Psoas muscle (tissue), 8 donors: ENCODE measurements around the gene VSIR. TPM values are rescaled to one million over a fixed set of nuclear protein-coding genes. Genes with fewer than 3 reads are reported as not detected.

Experiments used
- ATAC-seq, 4 donors: fragments of 200-7000 bp; cut with Tn5 transposase; one replicate each; pipeline ENCODE4 v1.9.1; 2020; ENCODE audit warnings: moderate library complexity in 3 of 4, mild to moderate bottlenecking in 2 of 4
- DNase-seq, 2 donors: peaks; one replicate each; pipeline ENCODE4 v3.0.0-alpha.2; 2020
- H3K27ac ChIP-seq: fragments of 200-600 bp; one replicate; pipeline ENCODE4 v1.8.0; 2022
- H3K27me3 ChIP-seq, 3 donors: fragments of 200-600 bp in 1 of 3; one replicate each; pipeline versions ENCODE4 v1.6.1 to v1.8.0; 2013 to 2022; ENCODE audit warnings: low read length in 2 of 3, mild to moderate bottlenecking in 2 of 3, moderate library complexity in 1 of 3; ENCODE audit not compliant: insufficient read depth in 3 of 3
- H3K36me3 ChIP-seq, 2 donors: fragments of 200-600 bp in 1 of 2; one replicate each; pipeline versions ENCODE4 v1.6.1 to v1.8.0; 2013 to 2022; ENCODE audit warnings: low read depth in 1 of 2, mild to moderate bottlenecking in 1 of 2, moderate library complexity in 1 of 2; ENCODE audit not compliant: insufficient read depth in 1 of 2
- H3K4me1 ChIP-seq: fragments of 200-600 bp; one replicate; pipeline ENCODE4 v1.8.0; 2022
- H3K4me3 ChIP-seq: fragments of 200-600 bp; one replicate; pipeline ENCODE4 v1.8.0; 2022; ENCODE audit warnings: mild to moderate bottlenecking
- H3K9me3 ChIP-seq: fragments of 200-600 bp; one replicate; pipeline ENCODE4 v1.8.0; 2022
- CTCF ChIP-seq: fragments of 200-600 bp; IDR thresholded peaks from one replicate; pipeline ENCODE4 v1.8.0; 2022; ENCODE audit warnings: antibody characterized with exemption
- WGBS, 3 donors: extraction: QIAGEN DNeasy Blood & Tissue Kit; methylation state at CpG; one replicate each; pipeline versions ENCODE4 v1.1.6 to v1.1.7; 2013; 5-methylcytosine and 5-hydroxymethylcytosine counted together
- intact Hi-C, 2 donors: fragments of 100-400 bp; cut with DNase I; formaldehyde crosslinking; loops; one replicate each; pipeline versions ENCODE4 v1.11.0 to v1.14.2; 2022
- polyA plus RNA-seq, 3 donors: library from polyadenylated mRNA; stranded (reverse); fragments of 200-250 nt; gene quantifications; one replicate each; pipeline ENCODE4 v1.2.3, GENCODE V29; 2013
- total RNA-seq, 4 donors: library from RNA; stranded (reverse); fragmentation: NEBNext Ultra II Directional in 2 of 4; extraction: Animal tissue kit (Norgen Biotek cat#: 25700) in 2 of 4; gene quantifications; one replicate each; pipeline versions ENCODE4 v1.2.1 to v1.2.4, GENCODE V29; 2021 to 2023
- donor health status: healthy with polysubstance abuse.
- donor health status: DM: no; HTN: no; CAD: no; lungs with moderate emphysema.
- donor health status: Bipolar disorder and iron deficiency.
- donor health status: healthy.
- donor health status: DM: yes; HTN: yes; CAD: no.
- donor health status: DM: no; HTN: no; CAD: no.
- donor health status: DM: no; HTN: no; CAD: no.
- donor health status: DM: yes; HTN: yes; CAD: no.

VSIR gene
- total and polyA plus RNA-seq, 7 donors: 12.5 to 21.8 (median 18.1) TPM

GRCh38 chr10:71769279-71769823 is 4.0 kb downstream of the VSIR start:
- peak overlapping the region; percentile 33 for H3K4me3 ChIP-seq

GRCh38 chr10:71767420-71768035 is 5.8 kb downstream of the VSIR start:
- Histone ChIP-seq H3K9me3 (no peaks in the 10 kb centered on the region), H3K4me3 (peak overlapping the region; percentile 8), H3K27me3 (no peaks in the 10 kb centered on the region), H3K36me3 (peaks cover 0 to 4% of the 10 kb centered on the region in 2 donors), H3K27ac (peak overlapping the region; percentile 81), H3K4me1 (peaks cover 90% of the 10 kb centered on the region)
- DNase-seq: peak; percentile 74 to 84
- ATAC-seq: peak in 2 of 4 donors; percentile 3 to 5
- no peak for TF ChIP-seq CTCF
- intact Hi-C loops: no loop called here
- WGBS, 3 donors: 33 to 42% (median 38%) methylated on average over 10 of the region's 10 CpGs

More at GRCh38 chr10:71769279-71769823, 4.0 kb downstream of the VSIR start:
- no peaks in the 10 kb centered on the region for H3K27me3 ChIP-seq
- intact Hi-C loops: no loop called here
- ATAC-seq (no peak), DNase-seq (no peak)
- WGBS, 3 donors: 42 to 53% (median 51%) methylated on average over 5 of the region's 5 CpGs
- H3K27ac ChIP-seq: peak overlapping the region; percentile 81
- no peaks in the 10 kb centered on the region for H3K9me3 ChIP-seq
- TF ChIP-seq CTCF: no peak
- peaks cover 87% of the 10 kb centered on the region for H3K4me1 ChIP-seq
- H3K36me3 ChIP-seq: no peaks in the 10 kb centered on the region

GRCh38 chr10:71766717-71767419 is 6.5 kb downstream of the VSIR start:
- H3K4me3 ChIP-seq: peak overlapping the region; percentile 8
- H3K36me3 ChIP-seq: peaks cover 0 to 4% of the 10 kb centered on the region in 2 donors
- peaks cover 83% of the 10 kb centered on the region for H3K4me1 ChIP-seq
- H3K9me3 ChIP-seq: no peaks in the 10 kb centered on the region
- intact Hi-C loops: no loop called here
- no peak for TF ChIP-seq CTCF
- peak overlapping the region; percentile 81 for H3K27ac ChIP-seq
- ATAC-seq (peak; percentile 20 to 41 (median 39)), DNase-seq (peak; percentile 80 to 88)
- no peaks in the 10 kb centered on the region for H3K27me3 ChIP-seq
- 41 to 48% (median 44%) methylated on average over 10 of the region's 10 CpGs for WGBS, 3 donors

GRCh38 chr10:71765906-71766716 is 7.2 kb downstream of the VSIR start:
- Histone ChIP-seq H3K27me3 (no peaks in the 10 kb centered on the region), H3K27ac (peak overlapping the region; percentile 81), H3K36me3 (peaks cover 0 to 4% of the 10 kb centered on the region in 2 donors), H3K9me3 (no peaks in the 10 kb centered on the region), H3K4me1 (peaks cover 84% of the 10 kb centered on the region), H3K4me3 (no peak overlapping the region)
- intact Hi-C loops: no loop called here
- WGBS, 3 donors: 57 to 63% (median 62%) methylated on average over 21 to 22 of the region's 22 CpGs
- no peak for ATAC-seq
- no peak for TF ChIP-seq CTCF
- no peak for DNase-seq
